Muscle layer of duodenum (tissue), 2 donors: Measurements from ENCODE around the gene CCDC126.

Experiments
- H3K27ac ChIP-seq: one replicate; pipeline ENCODE4 v1.7.0; 2013; ENCODE audit warnings: mild to moderate bottlenecking, low read length
- H3K27me3 ChIP-seq: one replicate; pipeline ENCODE4 v1.7.0; 2013; ENCODE audit warnings: low read depth, mild to moderate bottlenecking, control low read depth, low read length
- H3K36me3 ChIP-seq, 2 donors: one replicate each; pipeline ENCODE4 v1.7.0; 2013; ENCODE audit warnings: low read length in 2 of 2, control low read depth in 1 of 2, mild to moderate bottlenecking in 1 of 2; ENCODE audit not compliant: insufficient read depth in 2 of 2, control insufficient read depth in 1 of 2
- H3K4me1 ChIP-seq, 2 donors: one replicate each; pipeline ENCODE4 v1.7.0; 2013; ENCODE audit warnings: low read length in 2 of 2, mild to moderate bottlenecking in 2 of 2, control low read depth in 1 of 2, moderate library complexity in 1 of 2; ENCODE audit not compliant: insufficient read depth in 2 of 2, control insufficient read depth in 1 of 2
- H3K4me3 ChIP-seq, 2 donors: one replicate each; pipeline ENCODE4 v1.7.0; 2013; ENCODE audit warnings: low read length in 2 of 2, low read depth in 1 of 2, mild to moderate bottlenecking in 1 of 2
- H3K9me3 ChIP-seq, 2 donors: one replicate each; pipeline ENCODE4 v1.7.0; 2013; ENCODE audit warnings: low read length in 2 of 2, control low read depth in 1 of 2, mild to moderate bottlenecking in 1 of 2; ENCODE audit not compliant: control insufficient read depth in 1 of 2
- donor health status: healthy.

The CCDC126 gene

GRCh38 chr7:23600236-23600635 lies 3.1 kb downstream of the CCDC126 start:
- no peaks in the 10 kb centered on the region for H3K36me3 ChIP-seq
- H3K4me3 ChIP-seq, result no peak overlapping the region
- no peaks in the 10 kb centered on the region for H3K27me3 ChIP-seq
- no peaks in the 10 kb centered on the region for H3K9me3 ChIP-seq
- peaks cover 11 to 15% of the 10 kb centered on the region in 2 donors for H3K4me1 ChIP-seq
- no peak overlapping the region for H3K27ac ChIP-seq

GRCh38 chr7:23603632-23604295 lies 6.6 kb downstream of the CCDC126 start:
- Histone ChIP-seq H3K4me3 (no peak overlapping the region), H3K27me3 (no peaks in the 10 kb centered on the region), H3K9me3 (no peaks in the 10 kb centered on the region), H3K4me1 (peaks cover 4 to 8% of the 10 kb centered on the region in 2 donors), H3K27ac (no peak overlapping the region), H3K36me3 (no peaks in the 10 kb centered on the region)

GRCh38 chr7:23604296-23604640 lies 7.1 kb downstream of the CCDC126 start:
- Histone ChIP-seq H3K4me3 (no peak overlapping the region), H3K36me3 (no peaks in the 10 kb centered on the region), H3K9me3 (no peaks in the 10 kb centered on the region), H3K4me1 (peaks cover 0 to 3% of the 10 kb centered on the region in 2 donors), H3K27ac (no peak overlapping the region), H3K27me3 (no peaks in the 10 kb centered on the region)

- Histone ChIP-seq H3K27me3 (no peaks in the 10 kb centered on the region), H3K36me3 (no peaks in the 10 kb centered on the region)
Observed at GRCh38 chr7:23607130-23607529, 9.9 kb downstream of the CCDC126 start.

DNA sequence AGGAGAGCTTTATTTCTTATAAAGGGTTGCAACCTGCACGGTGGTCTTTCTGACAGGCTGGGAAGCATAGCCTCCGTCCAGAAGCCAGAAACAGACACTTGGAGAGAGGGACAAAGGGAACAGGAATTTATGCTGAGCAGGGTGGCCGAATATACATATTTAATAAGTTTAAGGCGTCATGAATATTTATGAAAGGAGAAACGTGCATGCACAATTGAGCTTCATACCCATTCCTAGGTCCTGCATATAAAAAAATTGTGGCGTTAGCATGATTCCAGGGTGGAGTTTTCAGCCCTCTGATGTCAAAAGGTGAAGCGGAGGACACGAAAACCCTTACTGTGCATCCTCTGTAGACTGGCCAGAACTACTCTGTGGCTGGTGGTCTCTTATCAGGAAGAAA lies 10.7 kb downstream of the CCDC126 start:
- no peaks in the 10 kb centered on the region for H3K36me3 ChIP-seq
- no peak overlapping the region for H3K27ac ChIP-seq
- no peak overlapping the region for H3K4me3 ChIP-seq
- no peaks in the 10 kb centered on the region for H3K4me1 ChIP-seq
- H3K9me3 ChIP-seq, result no peaks in the 10 kb centered on the region
- no peaks in the 10 kb centered on the region for H3K27me3 ChIP-seq

More at GRCh38 chr7:23607130-23607529, 9.9 kb downstream of the CCDC126 start:
- H3K4me3 ChIP-seq, result no peak overlapping the region
- H3K27ac ChIP-seq, result no peak overlapping the region
- H3K9me3 ChIP-seq, result no peaks in the 10 kb centered on the region
- H3K4me1 ChIP-seq, result no peaks in the 10 kb centered on the region

GRCh38 chr7:23615331-23615730 lies 18.1 kb downstream of the CCDC126 start:
- H3K27me3 ChIP-seq, result no peaks in the 10 kb centered on the region
- H3K36me3 ChIP-seq, result peaks cover 4 to 31% of the 10 kb centered on the region in 2 donors
- peaks cover 9 to 10% of the 10 kb centered on the region in 2 donors for H3K9me3 ChIP-seq
- no peak overlapping the region for H3K4me3 ChIP-seq
- no peaks in the 10 kb centered on the region for H3K4me1 ChIP-seq
- no peak overlapping the region for H3K27ac ChIP-seq

- Histone ChIP-seq H3K27ac (no peak overlapping the region), H3K4me3 (no peak overlapping the region), H3K27me3 (no peaks in the 10 kb centered on the region), H3K9me3 (peaks cover 9 to 10% of the 10 kb centered on the region in 2 donors), H3K36me3 (peaks cover 4 to 31% of the 10 kb centered on the region in 2 donors), H3K4me1 (no peaks in the 10 kb centered on the region)
Observed at GRCh38 chr7:23616593-23616992, 19.4 kb downstream of the CCDC126 start.

DNA sequence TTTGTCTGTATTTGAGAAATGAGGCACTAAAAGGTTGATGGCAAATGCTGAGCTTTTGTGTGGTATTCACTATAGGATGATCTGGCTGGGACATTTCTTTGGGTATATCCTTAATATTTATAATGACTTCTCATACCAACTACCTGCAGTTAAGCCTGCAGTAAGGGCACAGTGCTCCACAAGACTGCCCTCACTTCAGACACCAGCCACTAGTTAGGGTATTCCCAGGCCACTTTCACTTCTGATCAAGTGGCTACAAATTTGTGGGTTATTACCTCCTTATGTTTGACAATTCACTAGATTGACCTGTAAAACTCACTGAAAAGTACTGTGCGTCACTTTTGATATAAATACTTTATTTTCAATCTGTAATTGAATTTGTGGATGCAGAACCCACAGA lies 20.3 kb downstream of the CCDC126 start:
- H3K36me3 ChIP-seq, result peaks cover 4 to 31% of the 10 kb centered on the region in 2 donors
- H3K4me1 ChIP-seq, result no peaks in the 10 kb centered on the region
- no peak overlapping the region for H3K27ac ChIP-seq
- peaks cover 9 to 10% of the 10 kb centered on the region in 2 donors for H3K9me3 ChIP-seq
- H3K27me3 ChIP-seq, result no peaks in the 10 kb centered on the region
- no peak overlapping the region for H3K4me3 ChIP-seq

DNA sequence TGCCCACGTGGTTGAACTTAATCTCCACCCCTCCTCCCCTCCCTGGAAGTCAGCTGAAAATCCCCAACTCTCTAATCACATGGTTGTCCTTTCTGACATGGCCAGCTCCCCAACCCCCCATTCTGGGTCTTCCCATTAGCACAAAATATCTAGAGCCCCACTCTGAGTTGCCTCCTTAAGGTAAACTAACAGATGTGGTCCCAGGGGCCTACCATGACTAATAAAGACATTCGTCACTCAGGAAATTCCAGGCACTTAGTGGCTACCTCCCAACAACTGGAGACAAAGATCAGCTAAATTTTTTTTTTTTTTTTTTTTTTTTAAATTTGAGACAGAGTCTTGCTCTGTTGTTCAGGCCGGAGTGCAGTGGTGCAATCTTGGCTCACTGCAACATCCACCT lies 21.1 kb downstream of the CCDC126 start:
- no peaks in the 10 kb centered on the region for H3K4me1 ChIP-seq
- peaks cover 9 to 10% of the 10 kb centered on the region in 2 donors for H3K9me3 ChIP-seq
- H3K36me3 ChIP-seq, result peaks cover 4 to 31% of the 10 kb centered on the region in 2 donors
- H3K27me3 ChIP-seq, result no peaks in the 10 kb centered on the region
- no peak overlapping the region for H3K4me3 ChIP-seq
- H3K27ac ChIP-seq, result no peak overlapping the region

DNA sequence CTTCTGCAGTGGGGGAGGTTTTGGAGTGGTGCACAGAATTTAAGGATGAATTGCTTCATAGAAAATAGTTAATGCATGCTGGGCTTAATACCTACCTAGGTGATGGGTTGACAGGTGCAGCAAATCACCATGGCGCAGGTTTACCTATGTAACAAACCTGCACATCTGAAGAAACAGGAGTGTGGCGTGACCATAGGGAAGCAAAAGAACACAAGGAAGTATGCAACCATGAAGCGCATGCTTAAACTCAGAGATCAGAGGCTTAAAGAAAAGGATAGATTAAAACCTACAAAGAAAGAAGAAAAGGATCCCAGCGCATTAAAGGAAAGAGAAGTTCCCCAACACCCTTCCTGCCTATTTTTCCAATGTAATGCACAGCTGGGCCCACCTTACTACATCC lies 22.0 kb downstream of the CCDC126 start:
- H3K4me3 ChIP-seq, result no peak overlapping the region
- H3K27me3 ChIP-seq, result no peaks in the 10 kb centered on the region
- peaks cover 9 to 10% of the 10 kb centered on the region in 2 donors for H3K9me3 ChIP-seq
- H3K4me1 ChIP-seq, result no peaks in the 10 kb centered on the region
- peaks cover 4 to 31% of the 10 kb centered on the region in 2 donors for H3K36me3 ChIP-seq
- no peak overlapping the region for H3K27ac ChIP-seq

DNA sequence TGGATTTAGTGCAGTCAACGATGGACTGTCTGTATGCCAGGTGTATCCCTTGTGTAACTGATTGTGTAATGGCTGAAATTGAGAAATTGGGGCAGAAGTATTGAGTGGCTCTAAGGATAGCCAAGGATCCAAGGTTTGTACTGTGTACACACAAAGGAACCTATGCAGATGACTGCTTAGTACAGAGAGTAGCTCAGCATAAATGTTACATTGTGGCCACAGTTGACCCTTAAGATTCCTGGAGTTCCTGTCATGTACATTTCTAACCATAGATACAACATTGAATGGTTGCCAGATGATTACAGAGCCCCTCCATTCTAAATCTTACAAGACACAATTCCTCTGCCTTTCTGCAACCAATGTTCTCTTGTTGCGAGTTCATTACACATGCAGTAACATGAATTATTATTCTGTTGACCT lies 25.3 kb downstream of the CCDC126 start:
- H3K4me3 ChIP-seq, result no peak overlapping the region
- H3K36me3 ChIP-seq, result peaks cover 4 to 17% of the 10 kb centered on the region in 2 donors
- H3K4me1 ChIP-seq, result no peaks in the 10 kb centered on the region
- no peaks in the 10 kb centered on the region for H3K27me3 ChIP-seq
- no peak overlapping the region for H3K27ac ChIP-seq
- H3K9me3 ChIP-seq, result peaks cover 4 to 5% of the 10 kb centered on the region in 2 donors

DNA sequence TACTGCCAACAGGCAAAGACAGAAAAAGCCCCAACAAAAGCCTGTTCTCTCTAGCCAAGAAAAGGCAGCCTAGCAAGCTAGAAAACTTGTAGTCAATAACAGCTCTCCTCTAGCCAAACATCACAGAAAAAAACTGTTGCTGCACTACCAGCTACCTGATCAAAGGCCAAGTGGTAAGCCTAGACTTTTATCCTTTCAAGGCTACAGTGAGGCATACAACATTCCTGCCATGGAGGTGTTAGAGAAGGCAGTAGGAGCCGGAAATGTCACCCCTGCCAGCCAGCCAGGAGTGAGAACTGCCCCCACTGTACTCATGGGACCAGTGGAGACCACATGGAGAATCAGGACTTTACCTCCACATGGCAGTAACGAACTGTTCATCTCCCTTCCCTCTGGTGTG lies 31.2 kb downstream of the CCDC126 start:
- Histone ChIP-seq H3K4me1 (no peaks in the 10 kb centered on the region), H3K9me3 (no peaks in the 10 kb centered on the region), H3K36me3 (peaks cover 0 to 13% of the 10 kb centered on the region in 2 donors), H3K27me3 (no peaks in the 10 kb centered on the region), H3K4me3 (no peak overlapping the region), H3K27ac (no peak overlapping the region)
